Measurements from ENCODE around the gene UNC13D. TPM values are rescaled to one million over a fixed set of nuclear protein-coding genes. Genes with fewer than 3 reads are reported as not detected.
"Not testable (repeated sequence)": the region's sequence is repeated elsewhere in the genome, so short reads cannot be mapped to it uniquely, and the experiment has no call there.

Gene UNC13D
- total and polyA plus RNA-seq, 9 of the 15 experiments (the other 6 are each of a cell fraction or from before 2014, with no cell fraction given) = 0.86 to 244 (median 69.2) TPM

DNA sequence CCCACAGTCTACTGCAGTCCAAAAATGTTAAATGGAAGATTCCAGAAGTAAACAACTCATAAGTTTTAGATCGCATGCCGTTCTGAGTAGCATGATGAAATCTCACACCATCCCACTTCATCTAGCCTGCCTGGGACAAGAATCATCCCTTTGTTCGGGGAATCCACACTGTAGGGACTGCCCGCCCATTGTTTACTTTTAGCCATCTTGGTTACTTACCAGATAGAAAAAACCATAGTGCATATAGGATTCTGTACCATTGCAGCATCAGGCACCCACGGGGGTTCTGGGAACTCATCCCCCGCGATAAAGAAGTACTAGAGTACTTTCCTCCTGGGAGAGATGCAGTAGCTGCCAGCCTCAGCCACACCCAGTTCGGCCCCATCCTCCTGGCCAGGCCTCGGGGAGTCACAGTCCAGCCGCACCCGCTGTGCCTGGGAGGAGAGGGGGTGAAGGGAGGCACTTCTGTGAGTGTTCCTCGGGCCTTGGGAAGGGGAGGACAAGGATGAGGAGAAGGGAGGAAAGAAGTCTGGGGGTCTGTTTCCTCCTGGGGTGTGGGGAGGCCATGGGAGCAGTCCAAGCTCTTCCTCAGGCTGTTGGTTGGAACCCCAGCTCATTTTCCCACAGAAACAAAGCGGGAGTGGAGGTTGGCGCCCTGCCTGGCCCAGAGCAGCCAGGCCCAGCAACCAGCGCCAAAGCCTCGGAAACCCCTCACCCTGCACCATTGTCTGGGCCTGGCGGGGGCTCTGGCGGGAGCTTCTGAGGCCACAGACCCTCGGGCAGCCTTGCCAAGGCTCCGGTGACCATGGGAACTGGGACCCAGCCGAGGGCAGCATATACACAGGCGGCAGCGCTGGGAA is 25.3 kb upstream of the UNC13D start:
- Histone ChIP-seq H3K79me2 (ENCODE audit: control insufficient read depth, insufficient read depth, low read length) (no peaks in the 10 kb centered on the region), H2AFZ (ENCODE audit: low read depth, low read length) (peak overlapping the region; percentile 66), H3K27me3 (ENCODE audit: control insufficient read depth in 2 of 2, insufficient read depth in 2 of 2, low read length in 2 of 2) (no peaks in the 10 kb centered on the region), H3K9me1 (ENCODE audit: control insufficient read depth, insufficient read depth, low read length) (no peaks in the 10 kb centered on the region), H4K20me1 (replicated peaks; ENCODE audit: control insufficient read depth, insufficient read depth, low read length) (no peaks in the 10 kb centered on the region), H3K4me2 (ENCODE audit: insufficient read depth, low read length) (no peak overlapping the region), H3K4me1 (replicated peaks in 1 of 2; ENCODE audit: control insufficient read depth in 2 of 2, insufficient read depth in 2 of 2, low read length in 2 of 2) (peaks cover 19 to 39% of the 10 kb centered on the region in 2 experiments), H3K4me3 (no peak overlapping the region), H3K9ac (ENCODE audit: insufficient read depth in 1 of 2, low read depth in 2 of 2, low read length in 2 of 2) (peak overlapping the region in 1 of 2 experiments; percentile 82; a peak in 3 of 4 replicates), H3K27ac (ENCODE audit: extremely low read depth, low read depth, low read length) (no peak overlapping the region), H3K9me3 (replicated peaks; ENCODE audit: control insufficient read depth, insufficient read depth, low read depth, low read length) (no peaks in the 10 kb centered on the region), H3K36me3 (ENCODE audit: control insufficient read depth, insufficient read depth, low read length) (no peaks in the 10 kb centered on the region)
- no TSS peak for BruUV-seq (replicated peaks)
- ChIA-PET CTCF (ENCODE audit: low intra/inter-chr PET ratio) (no interaction called here), POLR2A (interaction anchor here (0.6 to 15.8 kb wide), 9 partner anchors 8 to 640 kb away, joined by 3 to 169 read pairs (median 4); partner anchors contain the start of gene TRIM65)
- WGBS (ENCODE audit: insufficient coverage, low coverage, missing lambda C conversion rate) = 48% methylated on average over 22 of the region's 23 CpGs
- in situ Hi-C loops (cut with MboI) (no loop called here), intact Hi-C loops (cut with micrococcal nuclease) (no loop called here)
- DNase-seq (ENCODE audit: extremely low read depth in 1 of 4, low spot score in 3 of 4) = peak in 2 of 4 experiments; percentile 19 to 24
- TF ChIP-seq CTBP1 (IDR thresholded peaks at IDR 0.05; ENCODE audit: borderline replicate concordance) (peak; percentile 38; the same call in 1 of the 2 replicates), ZNF436 (CRISPR knock-in tag; IDR thresholded peaks at IDR 0.05) (no peak)
- no peak for FAIRE-seq
- ATAC-seq = peak; percentile 46

DNA sequence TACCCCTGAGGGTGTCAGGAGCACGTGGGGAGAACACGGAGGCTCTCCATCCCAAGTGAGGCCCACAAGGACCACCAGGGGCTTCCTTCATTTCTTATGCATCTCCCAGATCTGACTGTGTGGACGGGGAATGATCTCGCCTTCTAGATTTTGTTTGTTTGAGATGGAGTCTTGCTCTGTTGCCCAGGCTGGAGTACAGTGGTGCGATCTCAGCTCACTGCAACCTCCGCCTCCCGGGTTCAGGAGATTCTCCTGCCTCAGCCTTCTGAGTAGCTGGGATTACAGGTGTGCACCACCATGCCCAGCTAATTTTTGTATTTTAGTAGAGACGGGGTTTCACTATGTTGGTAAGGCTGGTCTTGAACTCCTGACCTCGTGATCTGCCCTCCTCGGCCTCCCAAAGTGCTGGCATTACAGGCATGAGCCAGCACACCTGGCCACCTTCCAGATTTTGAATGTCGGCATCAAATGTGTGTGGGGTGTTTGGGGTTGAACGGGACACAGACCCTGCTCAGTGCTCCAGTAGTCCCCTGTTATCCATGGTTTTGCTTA is 24.6 kb upstream of the UNC13D start:
- H4K20me1 ChIP-seq (replicated peaks; ENCODE audit: control insufficient read depth, insufficient read depth, low read length); in situ Hi-C loops (cut with MboI); CTCF ChIA-PET (ENCODE audit: low intra/inter-chr PET ratio); H3K4me2 ChIP-seq (ENCODE audit: insufficient read depth, low read length); H3K27ac ChIP-seq (ENCODE audit: extremely low read depth, low read depth, low read length); BruUV-seq (replicated peaks); H3K36me3 ChIP-seq (ENCODE audit: control insufficient read depth, insufficient read depth, low read length); H3K9me1 ChIP-seq (ENCODE audit: control insufficient read depth, insufficient read depth, low read length); FAIRE-seq; H3K27me3 ChIP-seq (ENCODE audit: control insufficient read depth in 2 of 2, insufficient read depth in 2 of 2, low read length in 2 of 2); H3K4me3 ChIP-seq; intact Hi-C loops (cut with micrococcal nuclease); H3K9me3 ChIP-seq (replicated peaks; ENCODE audit: control insufficient read depth, insufficient read depth, low read depth, low read length); ATAC-seq; H3K79me2 ChIP-seq (ENCODE audit: control insufficient read depth, insufficient read depth, low read length): not testable (repeated sequence)
- Histone ChIP-seq H3K9ac (ENCODE audit: insufficient read depth in 1 of 2, low read depth in 2 of 2, low read length in 2 of 2) (peak overlapping the region in 1 of 2 experiments; percentile 82; a peak in 1 of 4 replicates), H2AFZ (ENCODE audit: low read depth, low read length) (0 out of 2 replicates have a peak overlapping the region, but pooled peaks have one; percentile 66), H3K4me1 (replicated peaks in 1 of 2; ENCODE audit: control insufficient read depth in 2 of 2, insufficient read depth in 2 of 2, low read length in 2 of 2) (peaks cover 22 to 38% of the 10 kb centered on the region in 2 experiments)
- TF ChIP-seq NFIC (IDR thresholded peaks at IDR 0.05) (0 out of 2 replicates have a peak, but pooled peaks have one; percentile 8), ZNF121 (CRISPR knock-in tag; conservative IDR thresholded peaks at IDR 0.05) (peak; percentile 47; the same call in 1 of the 2 replicates)
- DNase-seq (ENCODE audit: extremely low read depth in 1 of 4, low spot score in 3 of 4) = peak in 1 of 4 experiments; percentile 2
- 76% methylated on average over 10 of the region's 12 CpGs for WGBS (ENCODE audit: insufficient coverage, low coverage, missing lambda C conversion rate)
- POLR2A ChIA-PET = interaction anchor here (1.1 to 15.8 kb wide), 4 partner anchors 10 to 92 kb away, joined by 4 to 169 read pairs (median 6); partner anchors contain the start of gene TRIM65
